ENCODE data around the gene MAP2K7. TPM values are rescaled to one million over a fixed set of nuclear protein-coding genes. Genes with fewer than 3 reads are reported as not detected.

Gene MAP2K7
- total and polyA plus RNA-seq, 2 of the 4 experiments (the other 2 are of a cell fraction): 4.1 to 15.6 TPM

DNA sequence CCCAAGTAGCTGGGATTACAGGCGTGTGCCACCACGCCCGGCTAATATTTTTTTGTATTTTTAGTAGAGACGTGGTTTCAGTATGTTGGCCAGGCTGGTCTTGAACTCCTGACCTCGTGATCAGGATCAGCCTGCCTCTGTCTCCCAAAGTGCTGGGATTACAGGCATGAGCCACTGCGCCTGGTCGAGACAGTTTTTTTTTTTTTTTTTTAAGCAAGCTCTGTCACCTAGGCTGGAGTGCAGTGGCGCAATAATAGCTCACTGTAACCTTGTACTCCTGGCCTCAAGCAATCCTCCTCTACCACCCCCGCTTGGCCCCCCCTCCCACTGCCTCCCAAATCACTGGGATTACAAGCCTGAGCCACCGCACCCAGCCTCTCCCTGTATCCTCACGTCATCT is 6.4 kb upstream of the MAP2K7 start:
- no peak overlapping the region for H3K56ac ChIP-seq (ENCODE audit: extremely low read depth, insufficient read depth, low read length)

More for the DNA sequence above, 6.4 kb upstream of the MAP2K7 start:
- DNase-seq (no peak), ATAC-seq (ENCODE audit: low read depth) (no peak)
- Histone ChIP-seq H3K9me3 (ENCODE audit: control insufficient read depth, insufficient read depth, low read length) (no peaks in the 10 kb centered on the region), H2BK20ac (ENCODE audit: low read depth, low read length) (no peak overlapping the region), H3K14ac (replicated peaks; ENCODE audit: low read depth, low read length) (no peak overlapping the region), H3K79me1 (ENCODE audit: low read depth in 1 of 2, low read length in 2 of 2) (peaks cover 0 to 20% of the 10 kb centered on the region in 2 experiments; a peak in 2 of 4 replicates), H4K91ac (ENCODE audit: insufficient read depth, low read depth, low read length) (no peak overlapping the region), H3K4ac (ENCODE audit: low read depth, low read length) (no peak overlapping the region), H4K8ac (ENCODE audit: low read depth in 2 of 2, low read length in 2 of 2) (no peak overlapping the region), H3K4me2 (ENCODE audit: low read depth, low read length) (no peak overlapping the region), H3K9me1 (ENCODE audit: insufficient read depth, low read length) (0 out of 2 replicates have a peak, but pooled peaks cover 5% of the 10 kb centered on the region), H2AK9ac (replicated peaks; ENCODE audit: low read depth, low read length, poor library complexity) (no peak overlapping the region), H4K5ac (ENCODE audit: low read depth, low read length) (no peak overlapping the region), H3K27me3 (ENCODE audit: control insufficient read depth, insufficient read depth, low read length) (no peaks in the 10 kb centered on the region), H2AFZ (replicated peaks; ENCODE audit: low read length, poor library complexity) (no peak overlapping the region), H3K36me3 (ENCODE audit: control insufficient read depth, insufficient read depth, low read length) (peaks cover 16% of the 10 kb centered on the region), H2BK120ac (ENCODE audit: low read depth, low read length) (no peak overlapping the region), H3K4me3 (ENCODE audit: insufficient read depth, low read depth, low read length) (no peak overlapping the region), H3K9ac (ENCODE audit: low read depth, low read length) (no peak overlapping the region), H3K18ac (ENCODE audit: low read depth, low read length) (no peak overlapping the region), H2BK15ac (ENCODE audit: low read depth, low read length) (no peak overlapping the region), H4K20me1 (ENCODE audit: insufficient read depth, low read length) (no peaks in the 10 kb centered on the region), H3K4me1 (ENCODE audit: control insufficient read depth, insufficient read depth, low read length) (0 out of 2 replicates have a peak, but pooled peaks cover 2% of the 10 kb centered on the region), H2BK5ac (ENCODE audit: low read depth, low read length, poor library complexity, severe bottlenecking) (no peak overlapping the region), H3K23ac (ENCODE audit: low read depth, low read length) (no peak overlapping the region), H3K27ac (ENCODE audit: insufficient read depth, low read length) (no peak overlapping the region), H2AK5ac (ENCODE audit: low read depth, low read length) (no peak overlapping the region)
- WGBS, 2 experiments (ENCODE audit: extremely low coverage in 2 of 2, insufficient read length in 1 of 2): 74% methylated on average over 5 of the region's 11 CpGs; no CpG with 5 or more reads in 1 of the 2 experiments
- intact Hi-C loops (cut with micrococcal nuclease) (no loop called here), in situ Hi-C loops (cut with MboI; ENCODE audit: low sequenced_read_pairs) (no loop called here), dilution Hi-C loops (cut with HindIII; ENCODE audit: low sequenced_read_pairs, unreplicated experiment) (no loop called here)
- POLR2A ChIA-PET (ENCODE audit: unreplicated experiment): no interaction called here
- BruUV-seq (replicated peaks): no TSS peak
- CTCF ChIA-PET: interaction anchor here (0.6 kb wide), 1 partner anchor 12 kb away, joined by 3 read pairs; no protein-coding TSS in a partner anchor
- TF ChIP-seq, protein P1, sequence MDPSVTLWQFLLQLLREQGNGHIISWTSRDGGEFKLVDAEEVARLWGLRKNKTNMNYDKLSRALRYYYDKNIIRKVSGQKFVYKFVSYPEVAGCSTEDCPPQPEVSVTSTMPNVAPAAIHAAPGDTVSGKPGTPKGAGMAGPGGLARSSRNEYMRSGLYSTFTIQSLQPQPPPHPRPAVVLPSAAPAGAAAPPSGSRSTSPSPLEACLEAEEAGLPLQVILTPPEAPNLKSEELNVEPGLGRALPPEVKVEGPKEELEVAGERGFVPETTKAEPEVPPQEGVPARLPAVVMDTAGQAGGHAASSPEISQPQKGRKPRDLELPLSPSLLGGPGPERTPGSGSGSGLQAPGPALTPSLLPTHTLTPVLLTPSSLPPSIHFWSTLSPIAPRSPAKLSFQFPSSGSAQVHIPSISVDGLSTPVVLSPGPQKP (IDR thresholded peaks at IDR 0.05; ENCODE audit: borderline replicate concordance, low read depth, low read length): no peak
- TF ChIP-seq CEBPB (IDR thresholded peaks at IDR 0.05; ENCODE audit: low read depth, low read length) (no peak), MXI1 (IDR thresholded peaks at IDR 0.05; ENCODE audit: borderline replicate concordance, low read depth, low read length) (no peak), NFE2L2 (IDR thresholded peaks at IDR 0.05; ENCODE audit: low read depth, low read length) (no peak), BHLHE40 (IDR thresholded peaks at IDR 0.05; ENCODE audit: low read depth, low read length) (no peak), MAFK (IDR thresholded peaks at IDR 0.05; ENCODE audit: low read depth, low read length) (no peak), SMC3 (IDR thresholded peaks at IDR 0.05; ENCODE audit: low read depth, low read length) (no peak), CHD1 (IDR thresholded peaks at IDR 0.05; ENCODE audit: low read depth, low read length) (no peak), RFX5 (IDR thresholded peaks at IDR 0.05; ENCODE audit: low read depth, low read length) (no peak), RCOR1 (IDR thresholded peaks at IDR 0.05; ENCODE audit: insufficient replicate concordance, low read length) (no peak), FOS (IDR thresholded peaks at IDR 0.05; ENCODE audit: low read depth, low read length) (no peak), MAZ (IDR thresholded peaks at IDR 0.05; ENCODE audit: borderline replicate concordance, low read depth, low read length) (no peak), RAD21 (IDR thresholded peaks at IDR 0.05; ENCODE audit: low read length) (no peak), POLR2A (IDR thresholded peaks at IDR 0.05; ENCODE audit: low read depth, low read length) (no peak)
- TF ChIP-seq, protein P2, sequence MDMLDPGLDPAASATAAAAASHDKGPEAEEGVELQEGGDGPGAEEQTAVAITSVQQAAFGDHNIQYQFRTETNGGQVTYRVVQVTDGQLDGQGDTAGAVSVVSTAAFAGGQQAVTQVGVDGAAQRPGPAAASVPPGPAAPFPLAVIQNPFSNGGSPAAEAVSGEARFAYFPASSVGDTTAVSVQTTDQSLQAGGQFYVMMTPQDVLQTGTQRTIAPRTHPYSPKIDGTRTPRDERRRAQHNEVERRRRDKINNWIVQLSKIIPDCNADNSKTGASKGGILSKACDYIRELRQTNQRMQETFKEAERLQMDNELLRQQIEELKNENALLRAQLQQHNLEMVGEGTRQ (IDR thresholded peaks at IDR 0.05; ENCODE audit: low read depth, low read length): no peak
- TF ChIP-seq, protein P3, sequence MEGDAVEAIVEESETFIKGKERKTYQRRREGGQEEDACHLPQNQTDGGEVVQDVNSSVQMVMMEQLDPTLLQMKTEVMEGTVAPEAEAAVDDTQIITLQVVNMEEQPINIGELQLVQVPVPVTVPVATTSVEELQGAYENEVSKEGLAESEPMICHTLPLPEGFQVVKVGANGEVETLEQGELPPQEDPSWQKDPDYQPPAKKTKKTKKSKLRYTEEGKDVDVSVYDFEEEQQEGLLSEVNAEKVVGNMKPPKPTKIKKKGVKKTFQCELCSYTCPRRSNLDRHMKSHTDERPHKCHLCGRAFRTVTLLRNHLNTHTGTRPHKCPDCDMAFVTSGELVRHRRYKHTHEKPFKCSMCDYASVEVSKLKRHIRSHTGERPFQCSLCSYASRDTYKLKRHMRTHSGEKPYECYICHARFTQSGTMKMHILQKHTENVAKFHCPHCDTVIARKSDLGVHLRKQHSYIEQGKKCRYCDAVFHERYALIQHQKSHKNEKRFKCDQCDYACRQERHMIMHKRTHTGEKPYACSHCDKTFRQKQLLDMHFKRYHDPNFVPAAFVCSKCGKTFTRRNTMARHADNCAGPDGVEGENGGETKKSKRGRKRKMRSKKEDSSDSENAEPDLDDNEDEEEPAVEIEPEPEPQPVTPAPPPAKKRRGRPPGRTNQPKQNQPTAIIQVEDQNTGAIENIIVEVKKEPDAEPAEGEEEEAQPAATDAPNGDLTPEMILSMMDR (conservative IDR thresholded peaks at IDR 0.05; ENCODE audit: low read depth, low read length): no peak
